HuH-7.5 (cell line): ENCODE measurements around the gene GRK3.
A peak's percentile ranks its signal among the peaks of the same experiment; 100 is the strongest.

Experiments used
- DNase-seq: peaks from one replicate; pipeline ENCODE4 v3.0.0; 2011; ENCODE audit warnings: low spot score

The GRK3 gene

GRCh38 chr22:25736378-25737011 lies 172.0 kb downstream of the GRK3 start:
- no peak for DNase-seq

GRCh38 chr22:25739659-25740344 lies 175.3 kb downstream of the GRK3 start:
- DNase-seq, result no peak

- DNase-seq, result no peak
Observed at GRCh38 chr22:25741692-25742626, 177.5 kb downstream of the GRK3 start, which contains the start of gene MYO18B. Gene MYO18B (plus strand): TSS chr22:25742188. CDS start chr22:25761093, 18,905 bp downstream.

- no peak for DNase-seq
Observed at GRCh38 chr22:25742918-25743708, 178.6 kb downstream of the GRK3 start.

- DNase-seq, result no peak
Observed at GRCh38 chr22:25744694-25745093, 180.2 kb downstream of the GRK3 start.

GRCh38 chr22:25745341-25746011 lies 181.0 kb downstream of the GRK3 start:
- DNase-seq, result no peak

GRCh38 chr22:25746012-25746373 lies 181.5 kb downstream of the GRK3 start:
- DNase-seq, result no peak

- peak; percentile 39 for DNase-seq
Observed at GRCh38 chr22:25747245-25747944, 182.9 kb downstream of the GRK3 start.

- no peak for DNase-seq
Observed at GRCh38 chr22:25748140-25748539, 183.7 kb downstream of the GRK3 start.

- DNase-seq, result peak; percentile 60
Observed at GRCh38 chr22:25748704-25749103, 184.2 kb downstream of the GRK3 start.

- DNase-seq, result no peak
Observed at GRCh38 chr22:25749420-25750169, 185.1 kb downstream of the GRK3 start.

GRCh38 chr22:25750569-25751173 lies 186.2 kb downstream of the GRK3 start:
- no peak for DNase-seq

- DNase-seq, result no peak
Observed at GRCh38 chr22:25751174-25751581, 186.7 kb downstream of the GRK3 start.

- DNase-seq, result no peak
Observed at GRCh38 chr22:25752615-25753214, 188.2 kb downstream of the GRK3 start.

- DNase-seq, result no peak
Observed at GRCh38 chr22:25753252-25753651, 188.8 kb downstream of the GRK3 start.

GRCh38 chr22:25754527-25755202 lies 190.2 kb downstream of the GRK3 start:
- DNase-seq, result no peak

GRCh38 chr22:25757686-25758085 lies 193.2 kb downstream of the GRK3 start:
- no peak for DNase-seq

GRCh38 chr22:25758316-25758715 lies 193.8 kb downstream of the GRK3 start:
- no peak for DNase-seq
